HepG2 (cell line): ENCODE data around the gene EHD1. TPM values are rescaled to one million over a fixed set of nuclear protein-coding genes. Genes with fewer than 3 reads are reported as not detected.

Experiments
- GABPA ChIP-seq, 2 experiments: IDR thresholded peaks; 2 replicates each; pipeline ENCODE4 v1.6.1; 2011 to 2016; ENCODE audit warnings: low read depth in 2 of 2, low read length in 1 of 2, missing biosample characterization in 1 of 2, missing genetic modification characterization in 1 of 2
- HMGXB3 ChIP-seq: sonication (generic); formaldehyde crosslinking; IDR thresholded peaks from 2 replicates; pipeline ENCODE4 v1.4.0; 2020; ENCODE audit warnings: missing genetic modification reagents, borderline replicate concordance
- KDM6A ChIP-seq: IDR thresholded peaks from 2 replicates; pipeline ENCODE4 v1.6.1; 2016; ENCODE audit warnings: low read depth
- KLF6 ChIP-seq: IDR thresholded peaks from 2 replicates; pipeline ENCODE4 v1.8.0; 2016; ENCODE audit warnings: missing biosample characterization, missing genetic modification reagents
- KMT2A ChIP-seq: sonication (generic); formaldehyde crosslinking; IDR thresholded peaks from 2 replicates; pipeline ENCODE4 v1.4.0; 2020; ENCODE audit warnings: missing genetic modification reagents
- REXO4 ChIP-seq: sonication (generic); formaldehyde crosslinking; IDR thresholded peaks from 2 replicates; pipeline ENCODE4 v1.8.0; 2022; ENCODE audit warnings: missing genetic modification reagents, mild to moderate bottlenecking, borderline replicate concordance
- SMARCC2 ChIP-seq: fragments of 450-650 bp; IDR thresholded peaks from 2 replicates; pipeline ENCODE4 v1.6.1; 2017; ENCODE audit warnings: antibody characterized with exemption, mild to moderate bottlenecking
- SOX5 ChIP-seq: IDR thresholded peaks from 2 replicates; pipeline ENCODE4 v1.6.1; 2016; ENCODE audit warnings: borderline replicate concordance
- ZFP90 ChIP-seq: sonication (generic); formaldehyde crosslinking; IDR thresholded peaks from 2 replicates; pipeline ENCODE4 v1.8.0; 2022; ENCODE audit warnings: missing genetic modification reagents, mild to moderate bottlenecking, inconsistent platforms, borderline replicate concordance
- ZFP91 ChIP-seq: sonication (generic); formaldehyde crosslinking; IDR thresholded peaks from 2 replicates; pipeline ENCODE4 v1.9.0; 2022; ENCODE audit warnings: missing genetic modification reagents, mild to moderate bottlenecking, borderline replicate concordance
- ZKSCAN8 ChIP-seq: IDR thresholded peaks from 2 replicates; pipeline ENCODE4 v1.6.1; 2016; ENCODE audit warnings: borderline replicate concordance, missing genetic modification reagents, missing compliant biosample characterization
- ZNF337 ChIP-seq: sonication (generic); formaldehyde crosslinking; IDR thresholded peaks from 2 replicates; pipeline ENCODE4 v1.5.1; 2020; ENCODE audit warnings: missing genetic modification reagents, low read depth, mild to moderate bottlenecking, borderline replicate concordance
- ZNF354B ChIP-seq: sonication (generic); formaldehyde crosslinking; IDR thresholded peaks from 2 replicates; pipeline ENCODE4 v1.8.0; 2022; ENCODE audit warnings: mild to moderate bottlenecking, missing genetic modification reagents
- ZNF441 ChIP-seq: sonication (generic); formaldehyde crosslinking; IDR thresholded peaks from 2 replicates; pipeline ENCODE4 v1.7.0; 2021; ENCODE audit warnings: missing genetic modification reagents, borderline replicate concordance
- ZNF577 ChIP-seq: sonication (generic); formaldehyde crosslinking; IDR thresholded peaks from 2 replicates; pipeline ENCODE4 v1.4.0; 2020; ENCODE audit warnings: mild to moderate bottlenecking, low read depth, missing genetic modification reagents, borderline replicate concordance
- ZNF770 ChIP-seq: sonication (generic); formaldehyde crosslinking; IDR thresholded peaks from 2 replicates; pipeline ENCODE4 v1.5.0; 2020; ENCODE audit warnings: mild to moderate bottlenecking, missing genetic modification reagents
- ZNF883 ChIP-seq: sonication (generic); formaldehyde crosslinking; IDR thresholded peaks from 2 replicates; pipeline ENCODE4 v1.5.1; 2020; ENCODE audit warnings: mild to moderate bottlenecking, missing genetic modification reagents; ENCODE audit errors: not compliant biosample characterization
- polyA plus RNA-seq, 8 experiments: library from polyadenylated mRNA; depleted of rRNA in 3 of 8; stranded (reverse) in 7 of 8; unstranded in 1 of 8; fragments of >200 nt; fragmentation: Illumina TruSeq in 4 of 8; extraction: Trizol in 4 of 8; gene quantifications; 2 replicates each; pipeline versions ENCODE4 v1.2.1 to v1.2.3, GENCODE V29; 2011 to 2016; ENCODE audit warnings: low read depth in 4 of 8, missing spikeins in 1 of 8, mixed read lengths in 1 of 8; ENCODE audit not compliant: insufficient read depth in 1 of 8
- total RNA-seq, 5 experiments: library from RNA; depleted of rRNA; stranded (reverse); fragments of >200 nt; fragmentation: Illumina TruSeq; extraction: Trizol; gene quantifications; 2 replicates each; pipeline ENCODE4 v1.2.3, GENCODE V29; 2016; ENCODE audit warnings: low read depth in 1 of 5
- TF ChIP-seq, protein P1 (sequence below): sonication (generic); formaldehyde crosslinking; IDR thresholded peaks from 2 replicates; pipeline ENCODE4 v1.4.0; 2020; ENCODE audit warnings: missing genetic modification reagents, borderline replicate concordance

EHD1 gene
- total and polyA plus RNA-seq, 2 of the 13 experiments (the other 11 are each of a cell fraction or from before 2014, with no cell fraction given): 23.6 to 26.6 TPM

DNA sequence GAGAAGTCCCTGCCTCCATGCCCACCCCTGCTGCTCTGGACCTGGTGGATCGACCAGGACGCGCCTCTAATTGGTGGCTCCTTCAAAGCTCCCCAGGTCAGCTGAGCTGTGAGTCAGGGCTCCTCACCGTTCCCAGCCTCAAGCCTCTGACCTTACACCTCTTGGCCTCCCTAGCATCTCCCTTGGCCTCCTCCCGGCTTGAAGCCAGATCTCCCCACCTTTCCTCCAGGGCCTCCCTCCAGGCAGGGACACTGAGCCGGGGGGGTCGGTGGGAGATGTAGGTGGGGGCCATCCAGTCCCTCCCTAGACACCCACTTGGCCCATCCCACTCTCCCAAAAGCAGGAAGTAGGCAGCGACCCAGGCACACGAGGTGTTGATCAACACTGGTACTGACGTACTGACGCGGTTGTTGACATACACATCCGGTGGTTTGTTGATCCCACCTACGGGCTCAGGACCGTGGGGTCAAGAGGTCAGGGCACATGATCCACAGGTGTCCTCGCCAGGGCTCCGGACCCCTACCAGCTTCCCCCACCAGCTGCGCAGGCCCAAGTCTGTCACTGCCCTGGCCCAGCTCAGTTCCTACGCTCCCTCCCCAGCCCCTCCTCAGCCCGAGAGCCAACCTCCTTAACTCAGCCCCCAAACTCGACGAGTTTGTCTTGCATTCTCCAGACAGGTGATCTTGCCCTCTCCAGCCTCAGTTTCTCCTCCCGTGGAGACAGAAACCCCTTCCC is 37.8 kb upstream of the EHD1 start (continued):
- TF ChIP-seq GABPA (IDR thresholded peaks at IDR 0.05; ENCODE audit: low read depth, low read length): no peak
- peak; percentile 70 for TF ChIP-seq GABPA (CRISPR knock-in tag; IDR thresholded peaks at IDR 0.05; ENCODE audit: low read depth)
- 0 out of 2 replicates have a peak, but pooled peaks have one; percentile 11 for TF ChIP-seq SOX5 (CRISPR knock-in tag)
- TF ChIP-seq ZNF577 (CRISPR knock-in tag): no peak
- no peak for TF ChIP-seq ZFP91 (CRISPR knock-in tag)
- TF ChIP-seq, protein P1, sequence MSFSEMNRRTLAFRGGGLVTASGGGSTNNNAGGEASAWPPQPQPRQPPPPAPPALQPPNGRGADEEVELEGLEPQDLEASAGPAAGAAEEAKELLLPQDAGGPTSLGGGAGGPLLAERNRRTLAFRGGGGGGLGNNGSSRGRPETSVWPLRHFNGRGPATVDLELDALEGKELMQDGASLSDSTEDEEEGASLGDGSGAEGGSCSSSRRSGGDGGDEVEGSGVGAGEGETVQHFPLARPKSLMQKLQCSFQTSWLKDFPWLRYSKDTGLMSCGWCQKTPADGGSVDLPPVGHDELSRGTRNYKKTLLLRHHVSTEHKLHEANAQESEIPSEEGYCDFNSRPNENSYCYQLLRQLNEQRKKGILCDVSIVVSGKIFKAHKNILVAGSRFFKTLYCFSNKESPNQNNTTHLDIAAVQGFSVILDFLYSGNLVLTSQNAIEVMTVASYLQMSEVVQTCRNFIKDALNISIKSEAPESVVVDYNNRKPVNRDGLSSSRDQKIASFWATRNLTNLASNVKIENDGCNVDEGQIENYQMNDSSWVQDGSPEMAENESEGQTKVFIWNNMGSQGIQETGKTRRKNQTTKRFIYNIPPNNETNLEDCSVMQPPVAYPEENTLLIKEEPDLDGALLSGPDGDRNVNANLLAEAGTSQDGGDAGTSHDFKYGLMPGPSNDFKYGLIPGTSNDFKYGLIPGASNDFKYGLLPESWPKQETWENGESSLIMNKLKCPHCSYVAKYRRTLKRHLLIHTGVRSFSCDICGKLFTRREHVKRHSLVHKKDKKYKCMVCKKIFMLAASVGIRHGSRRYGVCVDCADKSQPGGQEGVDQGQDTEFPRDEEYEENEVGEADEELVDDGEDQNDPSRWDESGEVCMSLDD: no peak
- no peak for TF ChIP-seq ZKSCAN8
- TF ChIP-seq ZNF337 (CRISPR knock-in tag): no peak
- no peak for TF ChIP-seq ZNF441
- TF ChIP-seq ZNF770 (CRISPR knock-in tag): 0 out of 2 replicates have a peak, but pooled peaks have one; percentile 10
- TF ChIP-seq KDM6A (CRISPR knock-in tag): no peak
- TF ChIP-seq ZNF883 (CRISPR knock-in tag): no peak
- TF ChIP-seq KLF6 (CRISPR knock-in tag): no peak
- no peak for TF ChIP-seq ZNF354B
- TF ChIP-seq REXO4 (CRISPR knock-in tag): no peak
- no peak for TF ChIP-seq ZFP90
- no peak for TF ChIP-seq KMT2A (CRISPR knock-in tag)
- TF ChIP-seq SMARCC2: no peak
- no peak for TF ChIP-seq HMGXB3 (CRISPR knock-in tag)
